ENCODE measurements around the gene RCOR3. TPM values are rescaled to one million over a fixed set of nuclear protein-coding genes. Genes with fewer than 3 reads are reported as not detected.
A peak's percentile ranks its signal among the peaks of the same experiment; 100 is the strongest.
"Not testable (repeated sequence)": the region's sequence is repeated elsewhere in the genome, so short reads cannot be mapped to it uniquely, and the experiment has no call there.

RCOR3 gene
- 40.4 TPM for total RNA-seq

DNA sequence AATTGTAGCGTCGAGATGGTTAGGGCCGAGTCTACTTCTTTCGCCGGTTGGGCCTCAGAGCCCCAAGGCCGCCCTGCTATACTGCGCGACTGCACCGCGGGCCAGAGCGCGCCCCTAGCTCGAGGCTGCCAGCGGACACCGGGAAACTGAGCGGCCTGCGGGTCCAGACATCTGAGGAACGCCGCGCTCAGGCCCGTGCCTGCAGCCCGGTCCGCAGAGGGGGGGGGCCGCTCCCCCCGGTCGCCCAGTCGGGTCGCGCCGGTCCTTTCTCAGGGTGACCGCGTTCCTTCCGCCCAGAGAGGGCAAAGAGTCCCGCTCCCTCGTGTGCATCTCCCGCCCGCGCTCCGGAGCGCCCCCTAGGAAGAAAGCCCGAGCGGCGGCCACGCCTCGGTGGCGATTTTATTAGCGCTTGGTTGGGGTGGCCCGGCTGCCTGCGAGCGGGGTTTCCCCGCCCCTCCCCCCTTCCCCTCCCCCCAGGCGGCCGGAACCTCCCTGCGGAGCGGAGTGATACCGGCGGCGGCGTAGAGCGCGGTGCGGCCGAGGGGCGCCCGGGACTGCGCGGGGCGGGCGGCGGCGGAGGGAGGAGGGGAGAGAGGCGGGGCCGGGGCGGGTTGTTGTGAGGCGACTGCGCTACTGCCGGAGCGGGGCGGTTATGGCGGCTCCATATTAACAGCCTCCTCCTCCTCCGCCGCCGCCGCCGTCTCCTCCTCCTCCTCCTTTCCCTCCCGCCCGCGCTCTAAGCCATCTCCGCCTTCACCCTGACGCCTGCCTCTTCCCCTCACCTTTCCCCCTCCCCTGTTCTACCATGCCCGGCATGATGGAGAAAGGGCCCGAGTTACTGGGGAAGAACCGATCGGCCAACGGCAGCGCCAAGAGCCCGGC, at the start of gene RCOR3:
Gene RCOR3, plus strand, starts transcription at position 611 of the 882 bp plus-strand sequence. Its CDS starts 195 bp downstream, at position 806.
- FAIRE-seq (no peak), DNase-seq (ENCODE audit: low spot score in 2 of 2) (peak; percentile 83 to 87)

DNA sequence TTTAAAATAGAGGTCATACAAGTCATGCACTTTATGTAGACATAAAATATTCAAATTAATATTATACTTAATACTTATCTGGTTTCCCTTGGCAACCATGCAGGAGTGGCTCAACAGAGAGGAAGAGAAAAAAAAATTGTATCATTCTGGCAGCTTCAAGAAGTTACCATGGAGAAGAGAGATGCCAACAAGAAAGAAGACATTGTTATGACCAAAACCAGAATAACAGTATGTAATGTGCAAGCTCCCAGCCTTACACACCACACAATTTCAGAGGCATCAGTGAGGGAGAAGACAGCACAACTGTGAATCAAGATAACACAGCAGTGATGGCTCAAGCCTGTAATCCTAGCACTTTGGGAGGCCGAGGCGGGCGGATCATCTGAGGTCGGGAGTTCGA, 49.1 kb upstream of the RCOR3 start:
- FAIRE-seq = no peak
- DNase-seq (ENCODE audit: low spot score in 2 of 2) = peak in 1 of 2 donors; percentile 36

DNA sequence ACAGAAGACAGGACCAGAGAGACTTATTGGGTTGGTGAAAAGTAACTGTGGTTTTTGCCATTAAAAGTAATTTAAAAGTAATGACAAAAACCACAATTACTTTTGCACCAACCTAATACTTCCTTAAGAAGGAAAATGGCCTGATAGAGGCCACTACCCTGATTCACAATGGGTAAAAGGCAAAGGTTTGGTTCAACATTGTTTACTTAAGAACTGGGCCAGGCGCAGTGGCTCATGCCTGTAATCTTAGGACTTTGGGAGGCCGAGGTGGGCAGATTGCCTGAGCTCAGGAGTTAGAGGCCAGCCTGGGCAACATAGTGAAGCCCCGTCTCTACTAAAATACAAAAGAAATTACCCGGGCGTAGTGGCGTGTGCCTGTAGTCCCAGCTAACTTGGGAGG, 48.2 kb upstream of the RCOR3 start:
- no peak for DNase-seq (ENCODE audit: low spot score in 2 of 2)
- no peak for FAIRE-seq

DNA sequence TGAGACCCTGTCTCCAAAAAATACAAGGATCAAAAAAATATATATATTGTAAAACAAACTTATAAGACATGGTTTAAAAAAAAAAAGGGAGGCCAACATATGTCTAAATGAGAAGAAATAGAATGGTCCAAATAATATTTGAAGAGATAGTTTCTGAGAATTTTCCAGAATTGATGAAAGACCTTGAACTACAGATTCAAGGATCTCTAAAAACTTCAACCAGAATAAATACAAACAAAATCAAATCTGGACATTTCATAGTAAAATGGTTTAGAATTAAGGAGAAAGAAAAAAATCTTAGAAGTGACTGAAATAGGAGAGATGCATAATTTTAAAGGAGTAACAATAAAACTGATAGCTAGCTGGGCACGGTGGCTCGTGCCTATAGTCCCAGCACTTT, 45.5 kb upstream of the RCOR3 start:
- DNase-seq (ENCODE audit: low spot score in 2 of 2) (no peak), FAIRE-seq (no peak)

DNA sequence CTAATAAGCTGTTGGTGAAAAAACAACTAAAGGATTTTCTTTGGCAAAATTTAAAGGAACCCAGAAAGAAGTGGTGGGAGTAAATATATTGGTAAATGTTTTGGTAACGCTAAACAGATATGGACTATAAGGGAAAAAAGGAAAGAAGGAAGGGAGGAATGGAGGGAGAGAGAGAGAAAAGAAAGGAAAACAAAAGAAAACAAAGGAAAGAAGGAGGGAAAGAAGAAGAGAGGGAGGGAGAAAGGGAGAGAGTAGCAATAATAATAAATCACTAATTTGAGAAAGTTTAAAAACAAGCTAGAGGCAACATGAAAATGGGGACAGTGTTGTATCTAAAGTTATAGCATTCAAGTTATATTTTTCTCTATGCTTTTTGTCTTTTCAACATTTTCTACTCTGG, 43.6 kb upstream of the RCOR3 start:
- DNase-seq (ENCODE audit: low spot score in 2 of 2) = no peak
- no peak for FAIRE-seq

DNA sequence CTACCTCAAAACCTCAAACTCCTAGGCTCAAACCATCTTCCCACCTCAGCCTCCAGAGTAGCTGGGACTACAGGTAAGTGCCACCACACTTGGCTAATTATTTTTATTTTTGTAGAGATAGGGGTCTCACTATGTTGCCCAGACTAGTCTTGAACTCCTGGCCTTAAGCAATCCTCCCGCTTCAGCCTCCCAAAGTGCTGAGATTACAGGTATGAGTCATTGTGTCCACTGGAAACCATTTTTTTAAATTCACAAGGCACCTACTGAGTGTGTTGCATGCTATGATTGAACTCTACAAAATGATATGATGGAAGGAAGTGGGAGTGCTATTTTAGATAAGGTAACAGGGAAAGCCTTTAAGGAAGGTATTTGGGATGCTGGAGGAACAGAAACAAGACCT, 41.8 kb upstream of the RCOR3 start:
- FAIRE-seq = no peak

DNA sequence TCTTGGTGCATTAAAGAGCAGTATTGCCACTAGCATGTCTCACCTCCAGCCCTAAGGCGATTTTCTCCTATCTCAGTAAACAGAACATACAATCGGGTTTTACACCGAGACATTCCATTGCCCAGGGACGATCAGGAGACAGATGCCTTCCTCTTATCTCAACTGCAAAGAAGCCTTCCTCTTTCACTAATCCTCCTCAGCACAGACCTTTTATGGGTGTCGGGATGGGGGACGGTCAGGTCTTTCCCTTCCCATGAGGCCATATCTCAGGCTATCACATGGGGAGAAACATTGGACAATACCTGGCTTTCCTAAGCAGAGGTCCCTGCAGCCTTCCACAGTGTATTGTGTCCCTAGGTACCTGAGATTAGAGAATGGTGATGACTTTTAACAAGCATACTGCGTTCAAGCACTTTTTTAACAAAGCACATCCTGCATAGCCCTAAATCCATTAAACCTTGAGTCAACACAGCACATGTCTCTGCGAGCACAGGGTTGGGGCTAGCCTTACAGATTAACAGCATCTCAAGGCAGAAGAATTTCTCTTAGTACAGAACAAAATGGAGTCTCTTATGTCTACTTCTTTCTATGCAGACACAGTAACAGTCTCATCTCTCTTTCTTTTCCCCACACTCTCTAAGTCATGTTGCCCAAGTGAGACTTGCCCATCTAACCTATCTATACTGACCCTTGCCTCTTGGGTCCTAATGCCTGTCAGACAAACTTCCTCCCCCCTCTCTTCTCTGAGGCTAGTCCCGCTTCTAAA, 36.5 kb upstream of the RCOR3 start:
- not testable (repeated sequence) for DNase-seq (ENCODE audit: low spot score in 2 of 2); FAIRE-seq

More for the DNA sequence above, 41.8 kb upstream of the RCOR3 start:
- DNase-seq (ENCODE audit: low spot score in 2 of 2) = no peak

DNA sequence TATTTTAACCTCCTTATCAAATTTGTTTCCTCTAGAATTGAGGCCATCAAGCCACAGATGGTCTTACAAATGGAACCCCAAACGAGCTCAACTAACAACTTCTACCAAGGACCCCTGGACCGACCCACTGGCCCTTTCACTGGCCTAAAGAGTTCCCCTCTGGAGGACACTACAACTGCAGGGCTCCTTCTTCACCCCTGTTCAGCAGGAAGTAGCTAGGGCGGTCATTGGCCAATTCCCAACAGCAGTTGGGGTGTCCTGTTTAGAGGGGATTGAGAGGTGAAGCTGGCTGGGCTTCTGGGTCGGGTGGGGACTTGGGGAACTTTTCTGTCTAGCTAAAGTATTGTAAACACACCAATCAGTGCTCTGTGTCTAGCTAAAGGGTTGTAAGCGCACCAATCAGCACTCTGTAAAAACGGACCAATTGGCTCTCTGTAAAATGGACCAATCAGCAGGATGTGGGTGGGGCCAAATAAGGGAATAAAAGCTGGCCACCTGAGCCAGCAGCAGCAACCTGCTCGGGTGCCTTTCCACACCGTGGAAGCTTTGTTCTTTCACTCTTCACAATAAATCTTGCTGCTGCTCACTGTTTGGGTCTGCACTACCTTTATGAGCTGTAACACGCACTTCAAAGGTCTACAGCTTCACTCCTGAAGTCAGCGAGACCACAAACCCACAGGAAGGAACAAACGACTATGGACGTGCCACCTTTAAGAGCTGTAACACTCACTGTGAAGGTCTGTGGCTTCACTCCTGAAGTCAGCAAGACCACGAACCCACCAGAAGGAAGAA, 30.4 kb upstream of the RCOR3 start:
- DNase-seq (ENCODE audit: low spot score in 2 of 2); FAIRE-seq: not testable (repeated sequence)

DNA sequence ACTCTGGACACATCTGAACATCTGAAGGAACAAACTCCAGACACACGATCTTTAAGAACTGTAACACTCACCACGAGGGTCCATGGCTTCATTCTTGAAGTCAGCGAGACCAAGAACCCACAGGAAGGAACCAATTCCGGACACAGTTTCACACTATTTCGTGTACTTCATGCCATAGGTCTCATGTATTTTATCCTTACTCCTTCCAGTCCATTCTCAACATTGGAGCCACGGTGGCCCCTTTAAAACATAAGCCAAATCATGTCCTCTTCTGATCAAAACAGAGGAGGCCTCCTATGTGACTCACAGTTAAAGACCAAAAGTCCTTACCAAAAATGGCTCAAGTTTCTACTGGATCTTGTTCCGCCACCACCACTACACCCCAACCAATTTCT, 29.8 kb upstream of the RCOR3 start:
- no peak for FAIRE-seq
- no peak for DNase-seq (ENCODE audit: low spot score in 2 of 2)

DNA sequence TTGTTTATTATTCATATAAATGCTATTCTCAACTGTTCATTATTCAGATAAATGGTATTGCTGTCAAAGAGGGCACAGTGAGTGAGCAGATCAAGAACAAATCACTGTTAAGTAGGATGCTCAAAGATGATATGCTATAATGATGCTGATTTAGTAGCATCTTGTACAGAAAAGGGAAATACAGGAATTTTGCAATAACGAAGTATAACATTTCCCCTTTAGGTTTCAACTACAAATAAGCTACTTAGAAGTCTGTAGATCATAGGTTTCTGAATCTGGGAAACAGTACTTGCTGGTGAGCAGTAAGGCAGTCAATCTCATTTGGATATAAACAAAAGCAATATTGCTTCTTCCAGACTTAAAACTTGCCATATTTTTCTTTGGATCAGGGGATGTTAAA, 27.3 kb upstream of the RCOR3 start:
- FAIRE-seq (no peak), DNase-seq (ENCODE audit: low spot score in 2 of 2) (no peak)

DNA sequence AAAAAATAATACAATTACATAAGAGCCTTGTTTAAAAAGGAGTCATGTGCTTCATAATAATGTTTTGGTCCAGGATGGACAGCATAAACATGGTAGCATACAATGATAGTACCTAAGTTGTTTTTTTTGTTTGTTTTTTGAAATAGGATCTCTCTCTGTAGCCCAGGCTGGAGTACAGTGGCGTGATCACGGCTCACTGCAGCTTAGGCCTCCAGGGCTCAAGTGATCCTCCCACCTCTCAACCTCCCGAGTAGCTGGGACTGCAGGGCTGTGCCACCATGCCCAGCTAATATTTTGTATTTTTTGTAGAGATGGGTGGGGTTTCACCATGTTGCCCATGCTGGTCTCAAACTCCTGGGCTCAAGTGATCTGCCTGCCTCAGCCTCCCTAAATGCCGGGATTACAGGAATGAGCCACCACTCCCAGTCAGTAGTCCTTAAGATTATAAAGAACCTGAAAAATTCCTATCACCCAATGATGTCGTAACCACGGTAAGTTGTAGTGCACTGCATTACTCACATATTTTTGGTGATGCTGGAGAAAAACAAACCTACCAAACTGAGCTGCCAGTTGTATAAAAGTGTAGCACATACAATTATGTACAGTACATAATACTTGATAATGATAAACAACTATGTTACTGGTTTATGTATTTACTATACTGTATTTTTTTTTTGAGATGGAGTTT, 22.4 kb upstream of the RCOR3 start:
- FAIRE-seq (no peak), DNase-seq (ENCODE audit: low spot score in 2 of 2) (no peak)

DNA sequence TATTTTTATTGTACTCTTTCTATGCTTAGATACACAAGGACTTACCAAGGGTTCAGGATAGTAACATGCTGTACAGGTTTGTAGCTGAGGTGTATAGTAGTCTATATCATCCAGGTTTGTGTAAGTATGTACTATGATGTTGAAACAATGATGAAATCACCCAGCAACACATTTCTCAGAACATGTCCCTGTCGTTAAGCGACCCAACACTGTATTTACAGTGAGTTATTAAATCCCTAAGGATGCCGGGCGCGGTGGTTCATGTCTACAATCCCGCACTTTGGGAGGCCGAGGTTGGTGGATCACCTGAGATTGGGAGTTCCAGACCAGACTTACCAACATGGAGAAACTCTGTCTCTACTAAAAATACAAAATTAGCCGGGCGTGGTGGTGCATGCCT, 21.6 kb upstream of the RCOR3 start:
- no peak for FAIRE-seq
- no peak for DNase-seq (ENCODE audit: low spot score in 2 of 2)

DNA sequence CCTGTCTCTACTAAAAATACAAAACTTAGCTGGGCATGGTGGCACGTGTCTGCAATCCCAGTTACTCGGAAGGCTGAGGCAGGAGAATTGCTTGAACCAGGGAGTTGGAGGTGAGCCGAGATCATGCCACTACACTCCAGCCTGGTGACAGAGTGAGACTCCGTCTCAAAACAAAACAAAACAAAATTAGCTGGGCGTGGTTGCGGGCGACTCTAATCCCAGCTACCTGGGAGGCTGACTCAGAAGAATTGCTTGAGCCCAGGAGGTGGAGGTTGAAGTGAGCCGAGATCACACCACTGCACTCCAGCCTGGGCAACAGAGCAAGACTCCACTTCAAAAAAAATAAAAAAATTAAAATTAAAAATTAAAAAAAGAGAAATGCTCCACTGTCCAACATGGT, 18.6 kb upstream of the RCOR3 start:
- FAIRE-seq; DNase-seq (ENCODE audit: low spot score in 2 of 2): not testable (repeated sequence)

DNA sequence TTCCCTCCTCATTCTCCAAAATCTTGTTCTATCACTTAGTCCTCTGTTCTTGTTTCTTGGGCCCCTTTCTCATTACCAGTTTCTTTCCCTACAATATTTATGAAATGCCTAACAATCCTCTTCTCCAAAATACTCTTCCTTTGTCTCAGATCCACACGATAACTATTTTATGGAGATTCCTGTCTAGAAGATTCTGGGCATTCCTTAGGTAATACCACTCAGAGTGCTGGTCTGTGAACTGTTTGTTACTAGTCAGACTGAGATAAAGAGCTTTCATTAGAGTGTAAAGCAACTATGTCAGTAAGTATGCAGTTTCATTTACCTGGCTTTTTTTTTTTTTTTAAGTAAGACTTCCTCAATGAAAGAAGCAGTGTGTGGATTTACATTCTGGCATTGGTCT, 18.1 kb upstream of the RCOR3 start:
- no peak for FAIRE-seq
- DNase-seq (ENCODE audit: low spot score in 2 of 2) = no peak

DNA sequence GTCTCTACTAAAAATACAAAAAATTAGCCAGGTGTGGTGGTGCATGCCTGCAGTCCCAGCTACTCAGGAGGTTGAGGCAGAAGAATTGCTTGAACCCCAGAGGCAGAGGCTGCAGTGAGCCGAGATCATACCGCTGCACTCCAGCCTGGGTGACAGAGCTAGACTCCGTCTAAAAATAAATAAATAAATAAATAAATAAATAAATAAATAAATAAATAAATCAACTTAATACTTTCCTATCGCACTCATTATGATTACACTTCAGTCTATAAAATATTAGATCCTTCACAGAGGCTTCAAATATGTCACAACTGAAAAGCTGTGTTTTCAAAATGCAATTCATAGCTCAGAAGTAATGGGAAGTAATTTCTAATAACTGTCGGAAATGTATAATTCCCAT, 15.5 kb upstream of the RCOR3 start:
- not testable (repeated sequence) for FAIRE-seq

DNA sequence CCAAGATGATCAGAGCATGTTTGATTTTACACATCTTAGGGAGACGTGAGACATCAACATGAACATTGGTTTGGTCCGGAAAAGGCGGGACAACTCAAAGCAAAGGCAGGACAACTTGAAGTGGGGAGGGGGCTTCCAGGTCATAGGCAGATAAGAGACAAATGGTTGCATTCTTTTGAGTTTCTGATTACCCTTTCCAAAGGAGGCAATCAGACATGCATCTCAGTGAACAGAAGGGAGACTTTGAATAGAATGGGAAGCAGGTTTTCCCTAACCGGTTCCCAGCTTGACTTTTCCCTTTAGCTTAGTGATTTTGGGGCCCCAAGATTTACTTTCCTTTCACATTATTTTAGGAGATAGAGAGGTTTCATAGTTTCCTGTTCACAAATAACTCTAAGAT, 12.6 kb upstream of the RCOR3 start:
- not testable (repeated sequence) for DNase-seq (ENCODE audit: low spot score in 2 of 2); FAIRE-seq

More for the DNA sequence above, 15.5 kb upstream of the RCOR3 start:
- DNase-seq (ENCODE audit: low spot score in 2 of 2) = not testable (repeated sequence)

DNA sequence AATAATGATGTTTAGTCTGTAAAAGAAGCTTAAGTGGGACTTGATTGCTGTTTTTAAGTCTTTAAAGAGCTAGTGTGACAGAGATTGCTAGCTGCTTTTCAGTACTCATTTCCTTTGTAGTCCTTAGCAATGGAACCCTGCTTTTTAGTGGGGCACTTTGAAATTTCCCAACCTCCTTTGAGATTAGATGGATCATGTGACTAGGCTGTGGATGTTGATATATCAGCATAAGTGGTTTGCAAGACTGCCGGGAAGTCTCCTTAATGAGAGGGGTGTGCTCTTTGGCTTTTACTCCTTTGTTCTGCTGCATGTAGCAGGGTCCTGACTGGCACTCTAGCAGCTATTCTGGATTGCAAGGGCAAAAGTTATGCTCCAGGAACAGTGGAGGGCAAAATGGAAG, 11.2 kb upstream of the RCOR3 start:
- no peak for FAIRE-seq

DNA sequence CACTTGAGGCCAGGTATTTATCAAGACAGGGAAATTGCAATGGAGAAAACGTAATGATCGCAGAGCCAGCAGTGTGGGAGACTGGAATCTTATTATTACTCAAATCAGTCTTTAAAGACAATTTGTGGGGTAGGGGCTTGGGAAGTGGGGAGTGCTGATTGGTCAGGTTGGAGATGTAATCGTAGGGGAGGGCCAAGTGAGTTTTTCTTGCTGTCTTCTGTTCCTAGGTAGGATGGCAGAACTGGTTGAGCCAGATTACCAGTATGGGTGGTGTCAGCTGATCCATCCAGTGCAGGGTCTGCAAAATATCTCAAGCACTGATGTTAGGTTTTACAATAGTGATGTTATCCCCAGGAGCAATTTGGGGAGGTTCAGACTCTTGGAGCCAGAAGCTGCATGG, 9.6 kb upstream of the RCOR3 start:
- not testable (repeated sequence) for DNase-seq (ENCODE audit: low spot score in 2 of 2); FAIRE-seq

More for the DNA sequence above, 11.2 kb upstream of the RCOR3 start:
- DNase-seq (ENCODE audit: low spot score in 2 of 2) = no peak

DNA sequence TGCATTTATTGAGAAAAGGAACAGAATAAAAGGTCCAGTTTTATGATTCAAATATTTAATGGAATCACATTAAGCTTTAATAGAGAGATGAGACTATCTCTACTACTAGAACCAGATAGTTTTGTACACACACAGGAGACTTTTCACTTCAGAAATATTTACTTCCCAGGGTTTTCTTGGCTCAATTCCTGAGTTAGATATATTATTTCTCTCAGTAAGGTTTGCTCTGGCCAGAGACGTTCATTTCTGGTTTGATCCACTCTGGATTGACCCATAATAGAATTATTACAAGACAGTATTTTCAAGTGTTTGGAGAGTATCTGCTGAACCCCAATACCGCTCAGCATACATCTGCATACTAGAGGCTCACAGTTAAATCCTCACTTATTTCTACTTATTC, 1.3 kb upstream of the RCOR3 start:
- DNase-seq (ENCODE audit: low spot score in 2 of 2) (peak in 1 of 2 donors; percentile 10), FAIRE-seq (no peak)

DNA sequence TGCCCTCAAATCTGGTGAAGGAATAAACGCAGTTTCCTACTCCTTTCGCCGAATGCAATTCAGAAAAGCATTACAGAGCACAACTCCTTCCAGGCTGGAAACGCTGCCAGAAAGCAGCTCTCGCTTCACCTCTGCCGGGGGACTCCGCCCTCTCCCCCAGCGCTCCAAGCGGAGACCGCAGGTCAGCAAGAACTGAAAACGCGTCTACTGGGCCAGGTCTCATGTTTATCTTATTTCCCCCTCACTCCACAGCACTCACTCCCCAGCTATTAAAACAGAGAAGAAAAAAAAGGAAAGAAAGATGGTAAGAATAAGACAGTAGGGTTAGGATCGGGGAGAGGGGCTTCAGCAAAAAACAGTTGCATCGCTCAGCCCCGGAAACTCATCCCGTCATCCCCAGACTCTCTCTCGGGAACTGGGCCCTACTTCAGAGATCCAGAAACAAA, 833 bp upstream of the RCOR3 start:
- DNase-seq (ENCODE audit: low spot score in 2 of 2) (peak; percentile 36 to 45), FAIRE-seq (no peak)
